Renal cortical epithelial cell (primary cell): ENCODE data around the gene ESRP2. TPM values are rescaled to one million over a fixed set of nuclear protein-coding genes. Genes with fewer than 3 reads are reported as not detected.

Source experiments
- DNase-seq: peaks from one replicate; pipeline ENCODE4 v3.0.0-alpha.2; 2011; ENCODE audit warnings: low read depth
- total RNA-seq: library from RNA; depleted of rRNA; stranded (reverse); fragments of >200 nt; gene quantifications from 2 replicates; pipeline ENCODE4 v1.2.3, GENCODE V29; 2014

The ESRP2 gene
- total RNA-seq, result 11.5 and 13.9 TPM in 2 replicates

DNA sequence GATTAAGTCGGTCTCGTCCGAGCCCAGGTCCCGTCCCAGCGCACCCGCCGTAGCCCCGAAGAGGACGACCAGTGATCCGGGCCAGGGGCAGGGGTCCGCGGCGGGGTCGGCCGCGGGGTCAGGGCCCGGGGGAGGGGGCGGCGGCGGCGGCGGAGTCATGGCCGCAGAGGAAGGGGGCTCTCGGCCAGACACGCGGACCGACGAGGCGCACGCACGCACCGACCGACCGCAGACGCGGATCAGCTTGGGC, at the start of gene ESRP2:
TSS of gene ESRP2 (minus strand) at position 241 of the 250 bp plus-strand sequence. CDS start at position 159, 82 bp downstream.
- DNase-seq, result no peak

DNA sequence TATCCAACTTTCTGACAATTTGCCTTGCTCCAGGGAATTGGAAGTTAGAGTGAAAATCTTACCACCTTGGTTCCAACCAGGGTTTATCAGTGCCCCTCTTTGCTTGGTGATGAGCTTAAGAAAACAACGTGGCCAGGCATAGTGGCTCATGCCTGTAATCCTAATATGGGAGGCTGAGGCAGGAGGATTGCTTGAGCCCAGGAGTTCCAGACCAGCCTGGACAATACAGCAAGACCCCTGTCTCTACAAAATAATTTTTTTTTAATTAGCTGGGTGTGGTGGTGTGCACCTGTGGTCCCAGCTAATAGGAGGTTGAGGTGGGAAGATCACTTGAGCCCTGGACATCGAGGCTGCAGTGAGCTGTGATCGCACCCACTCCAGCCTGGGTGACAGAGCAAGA, 49.8 kb upstream of the ESRP2 start:
- no peak for DNase-seq

DNA sequence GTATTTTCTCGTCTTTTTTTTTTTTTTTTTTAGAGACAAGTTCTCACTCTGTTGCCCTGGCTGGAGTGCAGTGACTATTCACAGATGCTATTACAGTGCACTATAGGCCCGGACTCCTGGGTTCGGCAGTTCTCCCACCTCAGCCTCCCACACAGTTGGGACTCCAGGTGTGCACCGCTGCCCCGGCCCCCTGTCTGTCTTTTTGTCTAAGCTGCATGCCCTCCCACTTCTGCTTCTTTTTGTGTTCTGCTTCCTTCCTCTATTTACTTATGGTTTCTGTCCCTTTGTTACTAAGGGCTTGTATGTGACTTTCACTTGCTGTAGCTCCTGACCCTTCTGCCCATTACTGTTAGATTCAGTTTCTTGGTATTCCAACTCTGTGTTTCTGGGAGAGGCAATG, 48.9 kb upstream of the ESRP2 start:
- DNase-seq, result no peak

DNA sequence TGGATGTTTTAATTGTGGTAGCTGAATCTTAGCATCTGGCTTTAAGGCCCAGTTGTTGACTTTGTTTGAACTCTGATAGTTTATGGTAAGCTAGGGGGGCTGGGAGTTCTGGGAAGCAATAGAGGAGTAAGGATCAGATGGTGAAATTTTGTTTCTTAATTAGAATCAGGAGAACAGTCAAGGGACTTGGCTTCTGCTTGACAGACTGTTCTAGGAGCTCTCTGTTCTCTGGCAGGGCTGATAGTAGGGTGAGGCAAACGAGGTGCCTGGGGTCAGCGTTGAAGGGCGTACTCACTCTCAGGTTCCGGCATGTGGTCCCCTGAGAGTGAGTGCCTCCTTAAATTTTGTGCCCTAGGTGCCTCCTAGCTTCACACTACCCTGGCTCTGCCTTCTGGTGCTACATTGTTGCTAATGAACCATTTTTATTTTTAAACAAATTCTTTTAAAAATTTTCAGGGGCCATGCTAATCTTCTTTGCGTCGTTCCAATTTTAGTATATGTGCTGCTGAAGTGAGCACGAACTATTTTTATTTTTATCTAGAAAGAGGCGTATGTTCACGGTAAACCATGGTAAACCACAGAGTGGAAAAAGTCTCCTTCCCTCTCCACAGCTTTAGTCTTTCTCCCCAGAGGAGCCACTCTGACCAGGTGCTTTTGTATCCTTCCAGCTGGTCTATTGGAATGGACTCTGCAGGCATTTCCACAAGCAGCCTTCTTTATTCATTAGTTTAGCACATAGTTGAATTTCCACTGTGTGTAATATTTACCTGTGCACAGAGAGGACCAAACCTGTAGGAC, 48.1 kb upstream of the ESRP2 start:
- DNase-seq, result no peak

DNA sequence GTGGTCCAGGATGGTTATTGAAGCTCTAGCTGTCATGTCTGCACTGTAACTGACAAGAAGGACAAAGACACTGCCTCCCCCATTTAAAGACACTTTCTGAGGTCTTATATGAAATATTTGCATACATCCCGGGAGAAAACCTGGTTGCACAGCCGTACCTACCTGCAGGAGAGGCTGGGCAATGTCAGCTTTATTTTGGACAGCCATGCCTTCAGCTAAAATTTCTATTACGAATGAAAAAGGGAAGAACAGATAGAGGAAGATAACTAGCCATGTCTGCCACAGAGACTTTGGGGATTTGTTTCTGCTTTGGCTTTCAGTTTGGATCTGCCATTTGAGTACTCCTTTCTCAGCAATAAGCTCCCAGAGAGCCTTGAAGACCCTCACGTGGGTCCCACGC, 47.4 kb upstream of the ESRP2 start:
- no peak for DNase-seq

DNA sequence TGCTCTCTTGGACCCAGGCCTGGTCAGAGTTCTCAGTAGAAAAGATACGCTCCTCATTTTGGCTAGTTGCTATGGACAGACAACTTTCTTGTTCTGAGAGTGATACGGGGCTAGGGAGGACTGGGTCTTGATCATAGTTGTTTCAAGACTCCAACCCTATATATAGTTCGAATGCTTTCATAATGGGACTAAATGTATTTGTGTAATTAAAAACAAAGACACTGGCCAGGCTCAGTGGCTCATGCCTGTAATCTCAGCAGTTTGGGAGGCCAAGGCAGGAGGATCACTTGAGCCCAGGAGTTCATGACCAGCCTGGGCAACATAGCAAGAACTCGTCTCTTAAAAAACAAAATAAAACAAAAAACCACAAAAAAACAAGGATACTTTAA, 46.1 kb upstream of the ESRP2 start:
- no peak for DNase-seq

DNA sequence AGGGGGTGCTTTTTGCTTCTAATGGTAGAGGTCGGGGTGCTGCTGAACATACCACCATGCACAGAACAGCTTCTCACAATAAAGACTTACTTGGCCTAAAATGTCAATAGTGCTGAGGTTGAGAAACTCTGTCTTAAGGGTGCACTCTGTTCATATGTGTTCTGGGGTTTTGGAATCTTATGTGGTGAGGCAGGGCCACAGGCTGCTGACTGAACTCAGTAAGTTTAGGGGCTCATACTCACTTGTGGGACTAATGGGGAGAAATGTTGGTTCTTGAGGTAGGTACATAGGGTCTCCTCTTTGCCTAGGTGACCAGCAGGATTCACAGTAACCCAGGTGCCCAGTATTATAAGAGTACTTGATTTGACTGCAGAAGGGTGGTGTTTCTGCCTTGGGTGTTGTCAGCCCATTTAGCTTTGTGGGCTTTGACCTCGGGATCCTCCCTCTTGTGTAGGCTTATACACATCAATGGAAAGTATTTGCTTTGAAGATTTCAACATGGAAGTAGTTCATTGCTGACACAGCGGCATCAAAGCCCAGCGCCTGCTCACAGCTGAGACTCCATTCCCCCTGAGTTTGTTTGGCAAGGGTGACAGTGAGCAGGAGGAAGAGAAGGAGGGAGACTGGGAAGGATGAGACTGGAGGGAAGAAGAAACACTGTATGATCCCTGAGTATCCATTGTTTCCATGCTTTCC, 45.6 kb upstream of the ESRP2 start:
- no peak for DNase-seq

DNA sequence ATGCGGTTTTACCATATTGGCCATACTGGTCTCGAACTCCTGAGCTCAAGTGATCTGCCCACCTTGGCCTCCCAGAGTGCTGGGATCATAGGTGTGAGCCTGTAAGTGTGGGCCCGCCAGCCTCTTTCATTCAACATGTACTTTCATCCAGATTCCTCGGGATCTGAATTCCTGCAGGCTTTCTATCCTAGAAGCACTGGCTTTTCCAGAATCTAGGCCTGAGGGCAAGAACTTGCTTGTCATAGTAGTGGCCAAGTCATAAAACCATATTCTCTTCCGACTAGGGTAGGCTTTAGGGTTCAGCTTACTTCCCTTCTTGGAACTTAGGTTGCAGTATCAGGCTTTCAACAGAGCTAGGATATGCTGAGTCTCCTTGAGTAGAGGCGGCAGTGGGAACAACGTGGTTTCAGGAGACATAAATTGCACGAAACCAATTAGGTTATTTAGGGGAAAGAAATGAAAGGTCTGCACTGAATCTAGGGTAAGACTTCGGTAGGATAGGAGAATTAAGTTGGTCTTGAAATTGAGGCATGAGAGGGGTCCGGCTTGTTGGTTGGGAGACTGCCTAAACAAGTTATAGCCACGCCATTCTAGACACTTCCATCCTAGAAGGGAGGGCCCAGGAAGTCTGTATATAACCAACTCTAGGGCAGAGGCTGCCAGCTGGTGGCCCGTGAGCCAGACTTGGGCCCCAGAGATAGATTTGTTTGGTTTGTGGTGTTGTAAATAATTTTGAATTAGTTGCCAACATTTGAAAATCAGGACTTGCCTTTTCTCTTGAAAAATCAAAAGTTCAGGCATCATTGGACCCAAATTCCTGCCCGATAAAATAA, 44.0 kb upstream of the ESRP2 start:
- DNase-seq, result no peak

DNA sequence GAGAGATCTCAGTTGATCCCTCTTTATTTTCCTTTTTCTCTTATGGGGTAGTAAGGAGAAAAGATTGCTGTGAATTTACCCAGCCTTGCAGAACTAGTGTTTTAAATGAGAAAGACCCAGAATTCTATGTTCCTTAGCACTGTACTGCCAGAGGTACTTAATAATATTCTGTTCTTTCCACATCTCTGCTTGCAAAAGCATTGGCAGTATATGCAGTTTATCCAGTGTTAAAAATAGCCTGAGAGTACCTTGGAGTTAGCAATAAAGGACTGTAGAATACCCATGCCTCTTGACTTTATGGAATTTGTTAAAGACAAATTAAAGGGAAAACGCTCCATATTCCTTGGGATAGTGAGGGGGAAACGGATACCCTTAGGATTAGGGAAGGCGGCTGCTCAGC, 40.3 kb upstream of the ESRP2 start:
- DNase-seq, result no peak

DNA sequence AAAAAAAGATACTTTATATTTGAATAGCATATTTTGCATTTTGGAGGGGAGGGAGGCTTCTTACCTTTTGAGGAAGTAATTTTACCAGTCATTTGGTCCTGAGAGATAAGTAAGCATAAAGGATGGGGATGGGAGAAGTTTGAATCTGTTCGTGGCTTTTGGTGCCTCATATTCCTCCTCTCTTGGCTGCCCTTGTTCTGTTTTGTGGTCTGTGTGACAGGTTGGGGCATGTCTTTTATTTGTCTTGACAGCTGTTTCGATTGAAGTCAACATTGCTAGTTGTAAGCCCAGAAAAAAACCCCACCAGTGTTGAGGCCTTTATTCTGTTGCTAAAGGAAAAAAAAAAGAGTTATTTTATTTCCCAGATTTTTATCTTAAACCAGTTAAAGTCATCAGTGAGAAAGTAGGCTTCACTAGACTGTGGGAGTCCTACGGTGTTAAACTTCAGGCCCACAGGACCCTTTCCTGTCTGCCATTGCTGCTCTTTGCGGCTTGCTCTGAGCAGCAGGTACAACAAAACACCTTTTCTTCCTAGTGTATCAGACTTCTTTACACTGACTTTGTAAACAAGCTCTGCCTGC, 39.8 kb upstream of the ESRP2 start:
- DNase-seq, result no peak

DNA sequence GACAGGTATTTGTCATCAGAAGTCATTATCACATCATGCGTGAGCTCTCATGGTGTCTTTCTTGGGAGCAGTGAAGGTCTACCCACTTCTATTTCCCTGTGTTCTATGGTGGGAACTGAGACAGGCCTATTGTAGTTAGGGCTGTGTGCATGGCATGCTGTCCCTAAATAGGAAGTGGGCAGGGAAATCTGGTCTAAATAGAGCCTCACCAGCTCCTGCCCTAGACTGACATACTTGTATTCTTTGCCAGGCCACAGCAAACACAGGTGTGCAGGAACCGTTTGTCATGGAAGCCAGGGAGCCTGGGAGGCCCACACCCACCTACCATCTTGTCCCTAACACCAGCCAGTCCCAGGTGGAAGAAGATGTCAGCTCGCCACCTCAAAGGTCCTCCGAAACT, 38.5 kb upstream of the ESRP2 start:
- DNase-seq, result no peak

DNA sequence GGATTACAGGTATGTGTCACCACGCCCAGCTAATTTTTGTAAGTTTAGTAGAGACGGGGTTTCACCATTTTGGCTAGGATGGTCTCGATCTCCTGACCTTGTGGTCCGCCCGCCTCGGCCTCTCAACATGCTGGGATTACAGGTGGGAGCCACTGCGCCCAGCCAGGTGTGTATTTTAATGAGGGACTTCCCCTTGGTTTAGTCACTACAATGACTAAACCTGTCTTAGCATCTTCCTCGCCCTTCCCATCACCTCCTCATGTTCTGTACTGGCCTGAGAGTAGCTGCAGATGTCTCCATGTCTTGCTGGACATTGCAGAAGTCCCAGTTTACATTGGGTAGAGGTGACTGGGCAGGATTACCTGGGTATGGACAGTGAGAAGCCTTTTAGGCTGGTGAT, 38.0 kb upstream of the ESRP2 start:
- DNase-seq, result no peak

DNA sequence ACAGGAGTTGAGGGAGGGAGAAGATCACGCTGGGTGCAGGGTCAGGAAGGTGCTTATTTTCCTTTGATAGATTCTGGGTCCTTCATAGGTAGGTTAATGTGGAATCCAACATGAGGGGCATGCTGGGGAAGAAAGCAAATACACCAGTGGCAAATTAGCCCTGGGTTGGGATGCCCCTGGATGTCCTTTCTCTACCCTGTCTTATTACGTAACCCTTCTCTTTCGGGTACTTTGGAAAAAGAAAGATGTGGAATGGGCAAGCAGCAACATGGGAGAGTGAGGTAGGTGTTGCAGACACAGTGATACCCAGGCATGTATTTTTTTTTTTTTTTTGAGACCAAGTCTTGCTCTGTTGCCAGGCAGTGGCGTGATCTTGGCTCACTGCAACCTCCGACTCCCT, 37.5 kb upstream of the ESRP2 start:
- no peak for DNase-seq

DNA sequence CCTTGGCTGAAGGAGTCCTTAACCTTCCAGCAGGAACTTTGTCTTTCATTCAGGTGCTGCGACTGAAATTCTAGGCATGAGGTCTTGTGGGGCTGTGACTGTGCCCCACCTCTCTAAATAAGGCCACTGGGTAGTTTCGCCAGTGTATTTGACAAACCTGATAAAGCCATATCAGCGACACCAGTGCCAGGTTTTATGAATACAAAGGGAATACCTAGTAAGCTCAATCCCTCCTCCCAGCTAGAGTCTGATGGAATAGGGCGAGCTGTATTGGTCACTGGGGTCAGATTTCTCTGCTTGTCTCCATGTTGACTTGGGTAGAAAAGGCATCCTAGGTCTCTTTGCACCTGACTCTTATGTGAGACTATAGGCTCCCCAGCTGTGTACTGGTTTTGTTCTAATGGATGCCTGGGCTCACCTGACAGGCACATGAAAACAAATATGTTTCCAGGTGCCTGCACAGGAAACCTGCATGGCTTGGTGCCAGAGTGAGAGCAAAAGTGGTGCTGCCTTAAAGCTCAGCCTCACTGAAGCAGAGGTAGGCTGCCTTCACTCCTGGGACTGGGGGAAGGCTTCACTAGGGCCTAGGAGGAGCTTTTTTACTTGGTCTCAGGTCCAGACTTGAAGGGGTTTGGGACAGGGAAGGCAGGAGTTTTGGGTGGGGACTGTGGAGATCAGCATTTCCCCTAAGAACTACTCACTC, 36.7 kb upstream of the ESRP2 start:
- no peak for DNase-seq

DNA sequence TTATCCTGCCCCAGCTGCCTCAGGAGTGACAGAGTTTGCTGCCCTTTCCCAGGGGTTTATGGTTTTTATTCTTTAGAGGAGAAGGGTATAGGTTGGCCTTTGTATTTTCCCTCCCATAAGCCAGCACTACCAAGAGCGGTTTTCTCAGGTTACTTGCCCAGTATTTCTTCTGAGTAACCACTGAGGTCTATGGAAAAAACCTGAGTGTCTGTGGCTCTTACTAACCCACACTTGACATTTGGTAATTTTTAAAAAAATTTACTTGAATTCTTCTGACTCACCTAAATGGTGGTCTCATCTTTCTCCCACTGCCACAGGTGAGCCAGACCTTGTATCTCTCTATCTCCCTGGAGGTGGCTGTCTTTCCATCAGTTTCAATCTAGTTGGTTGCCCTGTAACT, 34.4 kb upstream of the ESRP2 start:
- no peak for DNase-seq

DNA sequence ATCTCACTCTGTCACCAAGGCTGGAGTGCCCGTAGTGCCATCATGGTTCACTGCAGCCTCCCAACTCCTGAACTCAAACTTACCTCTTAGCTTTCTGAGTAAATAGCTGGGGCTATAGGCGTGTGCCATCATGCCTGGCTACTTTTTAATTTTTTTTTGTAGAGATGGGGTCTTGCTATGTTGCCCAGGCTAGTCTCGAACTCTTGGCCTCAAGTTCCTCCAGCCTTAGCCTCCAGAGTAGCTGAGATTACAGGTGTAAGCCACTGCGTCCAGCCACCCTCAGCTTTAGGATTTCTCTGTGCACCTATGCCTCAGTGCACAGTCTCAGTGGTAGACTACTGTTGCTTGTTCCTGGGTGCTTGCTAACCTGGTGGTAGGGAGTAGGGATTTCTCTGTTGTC, 33.9 kb upstream of the ESRP2 start:
- DNase-seq, result no peak

DNA sequence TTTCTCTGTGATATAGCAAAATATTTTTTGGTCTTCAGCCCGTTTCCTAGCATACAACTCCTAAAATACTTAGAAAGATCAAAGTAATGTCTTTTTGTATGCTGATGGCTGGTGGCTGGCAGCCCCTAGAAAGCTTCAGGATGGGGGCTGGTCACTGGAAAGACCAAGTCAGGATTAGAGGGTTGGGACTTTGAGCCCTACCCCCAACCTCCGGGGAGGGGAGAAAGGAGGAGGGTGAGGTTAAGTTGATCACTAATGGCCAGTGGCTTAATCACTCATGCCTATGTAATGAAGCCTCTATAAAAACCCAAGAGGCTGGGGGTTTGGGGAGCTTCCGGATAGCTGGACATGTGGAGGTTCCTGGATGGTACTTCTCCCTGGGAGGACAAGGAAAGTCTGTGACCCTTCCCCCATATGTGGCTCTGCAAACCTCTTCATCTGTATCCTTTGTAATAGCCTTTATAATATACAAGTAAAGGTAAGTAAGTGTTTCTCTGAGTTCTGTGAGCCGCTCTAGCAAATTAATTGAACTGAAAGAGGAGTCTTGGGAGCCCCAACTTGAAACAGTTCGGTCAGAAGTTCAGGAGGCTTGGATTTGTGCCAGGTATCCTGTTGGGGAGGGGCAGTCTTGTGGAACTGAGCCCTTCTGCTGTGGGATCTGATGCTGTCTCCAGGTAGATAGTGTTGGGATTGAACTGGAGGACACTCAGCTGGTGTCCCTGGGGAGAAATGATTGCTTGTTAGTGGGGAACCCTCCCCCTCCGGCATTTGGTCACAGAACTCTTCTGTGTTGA, 31.9 kb upstream of the ESRP2 start:
- DNase-seq, result peak; percentile 17

DNA sequence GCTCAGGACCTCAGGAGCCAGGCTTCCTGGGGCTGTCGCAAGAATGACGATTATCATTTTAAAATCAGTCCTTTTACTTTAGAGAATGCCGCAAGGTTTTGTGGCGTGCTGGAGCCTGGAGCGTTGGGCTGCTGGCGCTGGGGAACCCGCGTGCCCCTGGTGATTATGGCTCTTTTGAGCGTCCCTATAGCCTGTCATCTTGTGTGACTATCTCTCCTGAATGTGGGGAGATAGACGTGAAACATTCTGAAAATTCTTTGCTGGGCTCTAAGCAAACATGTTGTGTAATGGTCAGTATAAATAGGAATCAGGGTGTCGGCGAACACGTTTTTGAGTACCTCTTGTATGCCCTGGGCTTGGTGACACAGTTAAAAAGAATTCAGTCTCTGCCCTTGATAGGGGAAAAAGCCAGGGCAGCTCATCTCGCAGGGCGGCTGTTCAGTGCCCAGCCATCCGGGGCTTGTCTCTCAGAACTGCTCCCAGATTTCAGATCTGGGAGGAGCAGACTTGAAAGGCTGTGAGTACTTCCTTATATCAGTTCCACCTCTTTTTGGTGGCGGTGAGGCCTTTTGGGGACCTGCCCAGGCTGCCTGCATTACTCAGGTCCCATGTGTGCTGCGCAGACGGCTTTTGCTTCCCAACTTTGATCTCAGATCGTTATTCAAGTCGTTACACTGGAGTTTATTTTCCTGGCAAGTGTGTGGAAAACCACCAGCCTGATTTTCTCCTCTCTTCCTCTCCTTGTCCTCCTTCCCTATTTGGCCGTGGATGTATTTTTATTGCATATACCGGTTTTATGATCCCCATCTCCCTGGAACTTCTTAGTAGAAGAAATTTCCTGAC, 29.4 kb upstream of the ESRP2 start:
- peak; percentile 87 for DNase-seq

DNA sequence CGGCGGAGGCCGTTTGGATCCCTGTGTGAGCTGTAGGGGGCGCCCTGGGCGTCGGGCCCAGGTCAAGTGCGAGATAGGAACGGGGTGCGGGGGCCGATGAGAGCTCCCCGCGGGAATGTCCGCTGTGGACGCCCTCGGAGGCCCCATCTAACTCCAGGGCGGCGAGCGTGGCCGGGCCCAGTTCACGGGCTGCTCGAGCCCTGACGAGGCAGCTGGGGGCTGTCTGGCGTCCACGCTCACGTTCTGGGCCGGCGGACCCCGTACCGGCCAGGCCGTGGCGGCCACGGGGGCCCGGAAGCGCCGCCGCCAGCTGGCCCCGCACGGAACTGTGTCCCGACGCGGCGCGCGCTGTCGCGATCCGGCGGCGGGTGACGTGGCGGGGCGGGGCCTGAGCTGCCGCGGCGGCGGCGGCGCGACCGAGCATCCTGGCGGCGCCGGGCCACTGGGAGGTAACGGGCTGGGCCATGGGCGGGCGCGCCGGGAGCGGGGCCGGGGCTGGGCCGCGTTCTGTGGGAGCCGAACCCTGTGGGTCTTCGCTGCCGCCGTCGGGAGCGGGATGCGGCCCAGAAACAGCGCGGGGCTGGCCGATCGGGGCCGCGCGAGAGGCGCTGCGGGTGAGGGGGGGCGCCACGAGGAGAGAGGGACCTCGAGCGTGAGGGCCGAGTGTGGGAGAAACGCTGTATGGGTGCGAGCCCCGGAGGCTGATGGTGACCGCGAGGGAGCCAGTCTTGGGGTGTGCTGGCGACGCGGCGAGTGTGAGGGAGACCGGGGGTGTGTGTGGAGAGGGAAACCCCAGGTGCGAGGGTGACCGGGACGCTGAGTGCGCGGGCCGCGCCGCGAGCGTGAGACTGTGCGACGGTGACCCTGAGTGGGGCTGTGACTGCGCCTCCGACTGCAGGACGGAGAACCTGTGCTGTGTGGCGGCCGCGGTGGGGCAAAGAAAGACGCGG, 28.5 kb upstream of the ESRP2 start, which contains the start of gene SLC7A6:
TSS of gene SLC7A6 (plus strand) at position 399 of the 950 bp plus-strand sequence. CDS start 10,201 bp downstream, outside the sequence.
- no peak for DNase-seq
